Activated T-helper 1 cell treated with anti-CD3 and anti-CD28 coated beads, Interleukin-12 subunit alpha, Interleukin-12 subunit beta, Interleukin-2, Interleukin-4 antibody, amounts not matched to agents 30 ng/mL and 10 ng/mL and 1 ng/mL, durations not matched to agents 14 hours and 24 hours and 36 hours (primary cell): ENCODE data around the gene TAPBPL. TPM values are rescaled to one million over a fixed set of nuclear protein-coding genes. Genes with fewer than 3 reads are reported as not detected.
"Not testable (repeated sequence)": the region's sequence is repeated elsewhere in the genome, so short reads cannot be mapped to it uniquely, and the experiment has no call there.

Experiments used
- DNase-seq: peaks from one replicate; pipeline ENCODE4 v3.0.0; 2021; ENCODE audit warnings: low spot score
- H3K27ac Mint-ChIP-seq: one replicate; pipeline ENCODE4 v1.8.0; 2021; ENCODE audit warnings: mild to moderate bottlenecking, mixed read lengths
- H3K27me3 Mint-ChIP-seq: one replicate; pipeline ENCODE4 v1.8.0; 2022; ENCODE audit warnings: mild to moderate bottlenecking, moderate library complexity, mixed read lengths; ENCODE audit not compliant: insufficient read depth
- H3K36me3 Mint-ChIP-seq: one replicate; pipeline ENCODE4 v1.8.0; 2021; ENCODE audit warnings: low read depth, mixed read lengths
- H3K4me1 Mint-ChIP-seq: one replicate; pipeline ENCODE4 v1.8.0; 2021; ENCODE audit warnings: low read depth, mixed read lengths
- H3K4me3 Mint-ChIP-seq: one replicate; pipeline ENCODE4 v1.8.0; 2021; ENCODE audit warnings: mild to moderate bottlenecking, moderate library complexity, mixed read lengths
- H3K9me3 Mint-ChIP-seq: one replicate; pipeline ENCODE4 v1.8.0; 2021; ENCODE audit warnings: mixed read lengths
- intact Hi-C: fragments of 100-400 bp; cut with micrococcal nuclease; formaldehyde crosslinking; loops from one replicate; pipeline ENCODE4 v1.15.1; 2024
- total RNA-seq: library from RNA; stranded (reverse); gene quantifications from 2 replicates; pipeline ENCODE4 v1.2.3, GENCODE V29; 2022

TAPBPL gene
- total RNA-seq, 1 donor from 2014 or later, result 34.1 TPM

DNA sequence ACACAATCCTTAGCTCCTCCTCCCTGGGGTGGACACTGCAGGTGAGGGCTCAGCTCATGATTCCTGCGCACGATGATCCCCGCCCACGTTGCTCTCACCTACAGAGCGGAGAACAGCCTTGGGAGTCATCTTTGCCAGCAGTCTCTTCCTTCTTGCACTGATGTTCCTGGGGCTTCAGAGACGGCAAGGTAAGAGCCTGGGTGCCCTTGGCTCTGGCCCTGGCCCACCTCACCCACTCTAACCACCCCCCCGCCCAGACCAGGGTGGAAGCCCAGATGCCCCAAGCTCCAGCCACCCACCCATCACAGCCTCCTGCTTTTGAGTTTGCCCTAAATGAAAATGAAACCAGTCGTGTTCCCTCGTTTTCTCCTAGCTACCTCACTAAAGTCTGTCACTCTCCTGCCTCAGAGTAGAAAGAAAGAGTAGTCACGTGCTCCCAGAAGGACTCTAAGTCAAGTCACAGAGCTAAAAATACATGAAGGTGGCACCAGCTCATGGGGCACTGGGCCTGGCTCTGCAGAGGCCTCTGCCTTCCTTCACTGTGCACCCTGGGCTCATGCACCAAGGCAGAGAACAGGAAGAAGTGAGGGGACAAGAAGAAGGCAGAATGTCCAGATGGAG, 9.0 kb downstream of the TAPBPL start:
- Mint-ChIP-seq H3K4me3 (peak overlapping the region; percentile 78), H3K4me1 (peaks cover 76% of the 10 kb centered on the region), H3K27ac (peak overlapping the region; percentile 99), H3K27me3 (no peaks in the 10 kb centered on the region), H3K36me3 (peaks cover 74% of the 10 kb centered on the region), H3K9me3 (no peaks in the 10 kb centered on the region)
- DNase-seq, result no peak
- intact Hi-C loops, result no loop called here

GRCh38 chr12:6461401-6462233, 9.8 kb downstream of the TAPBPL start:
- DNase-seq, result peak; percentile 82
- Mint-ChIP-seq H3K27ac (peak overlapping the region; percentile 99), H3K27me3 (no peaks in the 10 kb centered on the region), H3K4me1 (peaks cover 83% of the 10 kb centered on the region), H3K4me3 (peak overlapping the region; percentile 78), H3K36me3 (peaks cover 73% of the 10 kb centered on the region), H3K9me3 (no peaks in the 10 kb centered on the region)
- intact Hi-C loops, result loop anchor here (1.0 to 2.0 kb wide), 4 partner anchors 9 to 35 kb away; partner anchors contain the start of genes TAPBPL and VAMP1

DNA sequence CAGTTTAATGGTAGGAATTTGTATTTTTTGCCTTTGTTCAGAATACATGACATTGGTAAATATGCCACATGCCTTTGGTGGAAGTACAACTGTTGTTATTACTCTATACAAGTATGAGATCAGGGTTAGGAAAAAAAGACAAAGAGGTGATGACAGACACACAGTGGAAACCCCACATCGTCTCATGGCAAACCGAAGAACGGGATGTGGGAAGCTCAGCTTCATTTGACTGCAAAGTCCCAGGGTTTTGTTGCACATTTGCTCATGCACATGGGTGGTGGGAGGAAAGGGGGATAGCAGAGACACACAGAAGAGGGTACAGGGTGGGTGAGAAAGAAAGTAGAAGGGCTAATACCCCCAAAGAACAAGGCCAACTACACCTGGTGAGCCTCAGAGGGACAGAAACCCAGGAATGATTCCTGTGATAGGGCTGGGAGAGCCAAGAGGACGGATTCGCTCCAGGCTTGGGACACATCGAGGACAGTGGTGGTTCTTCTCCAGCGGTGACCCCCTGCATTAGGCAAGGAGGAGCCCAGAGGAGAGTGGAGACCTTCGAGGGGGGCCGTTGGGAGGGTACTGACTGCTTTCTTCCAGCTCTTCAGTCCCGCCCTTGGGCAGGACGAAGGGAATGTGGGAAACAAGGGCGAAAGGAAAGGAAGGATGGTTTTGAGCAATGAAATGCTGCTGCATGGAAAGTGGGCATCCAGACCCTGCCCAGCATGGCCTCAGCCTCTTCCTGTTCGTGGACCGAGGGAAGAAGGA, 10.6 kb downstream of the TAPBPL start:
- no peaks in the 10 kb centered on the region for H3K9me3 Mint-ChIP-seq
- intact Hi-C loops, result loop anchor here (1.0 to 2.0 kb wide), 4 partner anchors 8 to 36 kb away; partner anchors contain the start of genes TAPBPL and VAMP1
- H3K4me1 Mint-ChIP-seq, result peaks cover 84% of the 10 kb centered on the region

GRCh38 chr12:6463216-6463615, 11.4 kb downstream of the TAPBPL start:
- H3K27me3 Mint-ChIP-seq, result no peaks in the 10 kb centered on the region
- peaks cover 79% of the 10 kb centered on the region for H3K36me3 Mint-ChIP-seq
- DNase-seq, result no peak
- intact Hi-C loops, result loop anchor here (2.0 kb wide), 1 partner anchor 36 kb away; no protein-coding TSS in a partner anchor
- H3K9me3 Mint-ChIP-seq, result no peaks in the 10 kb centered on the region
- H3K4me3 Mint-ChIP-seq, result peak overlapping the region; percentile 78
- peaks cover 87% of the 10 kb centered on the region for H3K4me1 Mint-ChIP-seq
- H3K27ac Mint-ChIP-seq, result peak overlapping the region; percentile 99

More for the DNA sequence above, 10.6 kb downstream of the TAPBPL start:
- no peaks in the 10 kb centered on the region for H3K27me3 Mint-ChIP-seq
- H3K4me3 Mint-ChIP-seq, result peak overlapping the region; percentile 78
- H3K36me3 Mint-ChIP-seq, result peaks cover 75% of the 10 kb centered on the region
- DNase-seq, result peak; percentile 56
- H3K27ac Mint-ChIP-seq, result peak overlapping the region; percentile 99

DNA sequence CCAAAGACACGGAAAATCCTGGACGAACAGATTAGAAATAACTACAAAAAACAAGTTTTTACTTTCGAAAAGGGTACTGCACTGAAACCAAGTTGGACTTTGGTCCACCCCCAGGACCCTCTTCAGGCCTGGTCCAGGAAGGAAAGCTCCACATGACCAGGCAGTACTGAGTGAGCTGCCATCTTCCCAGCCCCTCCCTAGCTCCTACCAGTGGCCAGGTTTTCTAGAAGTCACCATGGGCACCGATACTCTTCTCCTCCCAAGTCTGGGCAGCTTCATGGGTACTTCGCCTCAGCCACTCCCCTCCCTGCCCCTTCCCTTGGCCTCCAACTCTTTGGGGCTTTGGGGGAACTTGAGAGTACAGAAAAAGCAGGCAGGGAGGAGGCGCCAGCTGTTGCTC, 12.0 kb downstream of the TAPBPL start:
- Mint-ChIP-seq H3K9me3 (no peaks in the 10 kb centered on the region), H3K4me1 (peaks cover 87% of the 10 kb centered on the region), H3K27ac (peak overlapping the region; percentile 99), H3K36me3 (peaks cover 79% of the 10 kb centered on the region), H3K27me3 (no peaks in the 10 kb centered on the region), H3K4me3 (peak overlapping the region; percentile 78)
- DNase-seq, result no peak
- intact Hi-C loops, result loop anchor here (2.0 kb wide), 1 partner anchor 37 kb away; no protein-coding TSS in a partner anchor

- Mint-ChIP-seq H3K4me3 (peak overlapping the region; percentile 49), H3K9me3 (no peaks in the 10 kb centered on the region), H3K36me3 (peaks cover 80% of the 10 kb centered on the region), H3K27me3 (no peaks in the 10 kb centered on the region), H3K4me1 (peaks cover 88% of the 10 kb centered on the region), H3K27ac (peak overlapping the region; percentile 99)
- DNase-seq, result no peak
- intact Hi-C loops, result no loop called here
Observed at GRCh38 chr12:6464531-6464930, 12.7 kb downstream of the TAPBPL start.

DNA sequence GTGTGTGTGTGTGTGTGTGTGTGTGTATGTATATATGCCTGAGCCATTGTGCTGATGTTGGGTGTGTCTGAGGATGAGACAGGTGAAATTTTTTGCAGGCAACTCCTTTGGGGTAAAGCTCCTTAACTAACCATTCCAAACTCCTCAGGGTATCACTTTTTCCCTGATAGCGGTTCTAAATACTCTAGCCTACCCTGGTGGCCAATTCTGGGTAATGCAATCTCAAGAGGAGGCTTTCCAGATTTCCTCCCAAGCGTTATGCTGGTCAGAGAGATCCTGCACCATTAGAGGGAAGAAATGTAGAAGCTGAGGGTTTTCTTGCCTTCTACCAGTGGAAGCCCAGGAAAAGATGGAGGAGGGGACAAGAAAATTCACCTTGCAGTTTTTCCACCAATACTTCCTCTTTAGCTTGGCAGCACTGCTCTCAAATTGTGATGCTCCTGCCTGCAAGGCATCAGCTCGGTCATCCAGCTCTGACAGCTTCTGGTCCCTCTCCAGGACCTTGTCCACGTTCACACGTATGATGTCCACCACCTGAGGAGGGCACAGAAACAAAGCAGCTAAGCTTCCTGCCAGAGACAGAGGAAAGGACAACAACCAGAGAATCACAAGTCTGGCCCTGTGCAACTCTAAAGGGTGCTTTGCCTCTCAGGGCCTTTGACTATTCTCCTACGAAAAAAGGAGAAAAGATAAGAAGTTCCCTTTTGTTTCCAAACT, 13.8 kb downstream of the TAPBPL start:
- peak overlapping the region; percentile 38 for H3K4me3 Mint-ChIP-seq
- peaks cover 81% of the 10 kb centered on the region for H3K36me3 Mint-ChIP-seq
- intact Hi-C loops, result loop anchor here (1.0 to 5.0 kb wide), 3 partner anchors 42 to 143 kb away; no protein-coding TSS in a partner anchor
- no peaks in the 10 kb centered on the region for H3K9me3 Mint-ChIP-seq
- peaks cover 88% of the 10 kb centered on the region for H3K4me1 Mint-ChIP-seq
- DNase-seq, result no peak
- H3K27ac Mint-ChIP-seq, result peak overlapping the region; percentile 81
- no peaks in the 10 kb centered on the region for H3K27me3 Mint-ChIP-seq

DNA sequence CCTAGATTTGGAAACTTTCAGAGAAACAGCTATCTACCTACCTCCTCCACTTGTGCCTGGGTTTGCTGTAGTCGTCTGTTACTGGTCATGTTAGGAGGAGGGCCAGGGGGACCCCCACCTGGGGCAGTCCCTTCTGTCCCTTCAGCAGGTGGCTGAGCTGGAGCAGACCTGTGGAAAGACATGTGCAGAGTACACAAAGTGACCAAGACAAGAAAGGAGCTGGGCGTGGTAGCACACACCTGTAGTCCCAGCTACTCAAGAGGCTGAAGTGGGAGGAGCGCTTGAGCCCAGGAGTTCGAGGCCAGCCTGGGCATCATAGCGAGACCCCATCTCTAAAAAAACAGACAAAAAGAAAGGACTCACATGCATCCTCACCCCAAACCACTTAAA, 14.3 kb downstream of the TAPBPL start:
- intact Hi-C loops, result loop anchor here (5.0 kb wide), 1 partner anchor 144 kb away; no protein-coding TSS in a partner anchor
- no peak for DNase-seq
- peaks cover 86% of the 10 kb centered on the region for H3K4me1 Mint-ChIP-seq
- H3K27me3 Mint-ChIP-seq, result no peaks in the 10 kb centered on the region
- no peak overlapping the region for H3K4me3 Mint-ChIP-seq
- no peaks in the 10 kb centered on the region for H3K9me3 Mint-ChIP-seq
- H3K36me3 Mint-ChIP-seq, result peaks cover 75% of the 10 kb centered on the region
- peak overlapping the region; percentile 81 for H3K27ac Mint-ChIP-seq

GRCh38 chr12:6466751-6467150, 14.9 kb downstream of the TAPBPL start:
- Mint-ChIP-seq H3K36me3 (peaks cover 70% of the 10 kb centered on the region), H3K4me3 (peak overlapping the region; percentile 93), H3K4me1 (peaks cover 86% of the 10 kb centered on the region), H3K27ac (peak overlapping the region; percentile 81)
- intact Hi-C loops, result loop anchor here (5.0 kb wide), 1 partner anchor 144 kb away; no protein-coding TSS in a partner anchor
- H3K9me3 Mint-ChIP-seq, DNase-seq, H3K27me3 Mint-ChIP-seq: not testable (repeated sequence)

DNA sequence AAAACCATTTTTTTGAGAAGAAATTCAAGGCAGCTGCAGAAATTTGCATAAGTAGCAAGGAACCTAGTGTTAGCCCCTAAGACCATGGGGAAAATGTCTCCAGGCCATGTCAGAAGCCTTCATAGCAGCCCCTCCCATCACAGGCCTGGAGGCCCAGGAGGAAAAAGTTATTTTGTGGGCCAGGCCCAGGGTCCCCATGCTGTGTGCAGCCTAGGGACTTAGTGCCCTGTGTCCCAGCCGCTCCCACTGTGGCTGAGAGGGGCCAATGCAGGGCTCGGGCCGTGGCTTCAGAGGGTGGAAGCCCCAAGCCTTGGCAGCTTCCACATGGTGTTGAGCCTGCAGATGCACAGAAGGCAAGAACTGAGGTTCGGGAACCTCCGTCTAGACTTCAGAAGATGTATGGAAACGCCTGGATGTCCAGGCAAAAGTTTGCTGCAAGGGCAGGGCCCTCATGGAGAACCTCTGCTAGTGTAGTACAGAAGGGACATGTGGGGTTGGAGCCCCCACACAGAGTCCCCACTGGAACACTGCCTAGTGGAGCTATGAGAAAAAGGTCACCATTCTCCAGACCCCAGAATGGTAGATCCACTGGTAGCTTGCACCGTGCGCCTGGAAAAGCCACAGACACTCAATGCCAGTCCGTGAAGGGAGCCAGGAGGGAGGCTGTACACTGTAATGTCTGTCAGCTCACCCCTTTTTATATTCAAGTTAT, 15.9 kb downstream of the TAPBPL start:
- Mint-ChIP-seq H3K27ac (peak overlapping the region; percentile 81), H3K36me3 (peaks cover 61% of the 10 kb centered on the region), H3K4me1 (peaks cover 83% of the 10 kb centered on the region), H3K4me3 (peak overlapping the region; percentile 93)
- not testable (repeated sequence) for H3K27me3 Mint-ChIP-seq, H3K9me3 Mint-ChIP-seq, DNase-seq
- intact Hi-C loops, result loop anchor here (5.0 kb wide), 1 partner anchor 145 kb away; no protein-coding TSS in a partner anchor

- intact Hi-C loops, result loop anchor here (5.0 kb wide), 1 partner anchor 146 kb away; no protein-coding TSS in a partner anchor
- H3K9me3 Mint-ChIP-seq, result no peaks in the 10 kb centered on the region
- H3K4me1 Mint-ChIP-seq, result peaks cover 78% of the 10 kb centered on the region
- peaks cover 56% of the 10 kb centered on the region for H3K36me3 Mint-ChIP-seq
- peak overlapping the region; percentile 81 for H3K27ac Mint-ChIP-seq
- peak overlapping the region; percentile 93 for H3K4me3 Mint-ChIP-seq
- no peak for DNase-seq
- H3K27me3 Mint-ChIP-seq, result peaks cover 1% of the 10 kb centered on the region
Observed at GRCh38 chr12:6468283-6468575, 16.4 kb downstream of the TAPBPL start.
